Measurements from ENCODE around the gene SYNPO2. TPM values are rescaled to one million over a fixed set of nuclear protein-coding genes. Genes with fewer than 3 reads are reported as not detected.

The SYNPO2 gene
- total and polyA plus RNA-seq, 10 of the 15 experiments (the other 5 are each of a cell fraction or from before 2014, with no cell fraction given), result 0.04 to 0.34 (median 0.28) TPM

DNA sequence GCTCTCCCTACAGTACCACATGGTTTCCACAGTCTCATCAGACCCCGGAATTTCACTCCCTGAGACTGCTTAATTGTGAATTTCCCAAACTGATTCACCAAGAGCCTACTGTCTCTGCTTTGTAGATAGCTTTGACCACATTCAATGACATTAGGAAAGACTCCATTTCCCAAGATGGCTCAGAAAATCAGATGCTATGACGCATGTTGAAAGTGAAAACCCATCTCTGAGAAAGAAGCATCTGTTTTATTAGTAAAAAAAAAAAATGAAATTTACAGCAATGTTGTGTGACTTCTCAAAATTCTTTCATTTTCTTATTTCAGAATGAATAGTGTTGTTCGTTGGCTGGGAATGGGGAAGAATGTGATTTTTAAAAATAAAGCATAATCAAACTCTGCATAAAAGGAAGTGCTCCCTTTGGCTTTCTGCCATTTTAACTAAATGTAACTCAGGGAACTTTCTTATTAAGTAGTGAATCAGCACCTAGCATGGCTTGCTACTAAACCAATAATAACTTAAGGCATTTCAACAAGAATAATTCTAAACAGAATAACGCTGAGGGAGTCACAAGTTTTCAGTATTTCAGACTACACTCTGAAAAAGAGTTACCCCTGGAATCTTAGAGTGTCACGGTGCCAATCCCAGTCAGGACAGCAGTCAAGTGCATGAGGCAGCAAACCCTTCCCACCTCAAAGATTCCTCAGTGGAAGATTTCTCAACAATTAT lies 149.6 kb downstream of the SYNPO2 start (continued):
- TF ChIP-seq RCOR1 (conservative IDR thresholded peaks at IDR 0.05; ENCODE audit: low read depth, low read length) (no peak), CHD1 (IDR thresholded peaks at IDR 0.05; ENCODE audit: low read depth, low read length) (no peak), POLR2AphosphoS5 (IDR thresholded peaks at IDR 0.05; ENCODE audit: low read length) (no peak), PAX5 (IDR thresholded peaks at IDR 0.05; ENCODE audit: borderline replicate concordance, low read depth, low read length) (no peak), KLF5 (IDR thresholded peaks at IDR 0.05; ENCODE audit: partially characterized antibody) (no peak), ZNF274 (IDR thresholded peaks at IDR 0.05; ENCODE audit: insufficient read depth, insufficient read length) (no peak), BRCA1 (IDR thresholded peaks at IDR 0.05; ENCODE audit: low read depth, low read length) (no peak), TARDBP (IDR thresholded peaks at IDR 0.05; ENCODE audit: borderline replicate concordance) (no peak), RAD51 (IDR thresholded peaks at IDR 0.05) (no peak), IRF4 (IDR thresholded peaks at IDR 0.05; ENCODE audit: low read depth, low read length) (0 out of 2 replicates have a peak, but pooled peaks have one; percentile 5), MXI1 (IDR thresholded peaks at IDR 0.05; ENCODE audit: low read depth, low read length) (no peak), SIX5 (IDR thresholded peaks at IDR 0.05; ENCODE audit: low read depth, low read length, severe bottlenecking) (peak; percentile 19), JUNB (IDR thresholded peaks at IDR 0.05) (peak; percentile 78), STAT1 (conservative IDR thresholded peaks at IDR 0.05) (no peak), PML (IDR thresholded peaks at IDR 0.05; ENCODE audit: low read length) (no peak)
- TF ChIP-seq, protein P1, sequence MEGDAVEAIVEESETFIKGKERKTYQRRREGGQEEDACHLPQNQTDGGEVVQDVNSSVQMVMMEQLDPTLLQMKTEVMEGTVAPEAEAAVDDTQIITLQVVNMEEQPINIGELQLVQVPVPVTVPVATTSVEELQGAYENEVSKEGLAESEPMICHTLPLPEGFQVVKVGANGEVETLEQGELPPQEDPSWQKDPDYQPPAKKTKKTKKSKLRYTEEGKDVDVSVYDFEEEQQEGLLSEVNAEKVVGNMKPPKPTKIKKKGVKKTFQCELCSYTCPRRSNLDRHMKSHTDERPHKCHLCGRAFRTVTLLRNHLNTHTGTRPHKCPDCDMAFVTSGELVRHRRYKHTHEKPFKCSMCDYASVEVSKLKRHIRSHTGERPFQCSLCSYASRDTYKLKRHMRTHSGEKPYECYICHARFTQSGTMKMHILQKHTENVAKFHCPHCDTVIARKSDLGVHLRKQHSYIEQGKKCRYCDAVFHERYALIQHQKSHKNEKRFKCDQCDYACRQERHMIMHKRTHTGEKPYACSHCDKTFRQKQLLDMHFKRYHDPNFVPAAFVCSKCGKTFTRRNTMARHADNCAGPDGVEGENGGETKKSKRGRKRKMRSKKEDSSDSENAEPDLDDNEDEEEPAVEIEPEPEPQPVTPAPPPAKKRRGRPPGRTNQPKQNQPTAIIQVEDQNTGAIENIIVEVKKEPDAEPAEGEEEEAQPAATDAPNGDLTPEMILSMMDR (IDR thresholded peaks at IDR 0.05 in 2 of 3, conservative IDR thresholded peaks at IDR 0.05 in 1 of 3; ENCODE audit: control insufficient read depth in 2 of 3, extremely low read depth in 1 of 3, insufficient read depth in 1 of 3, low read depth in 3 of 3, low read length in 3 of 3), result no peak
- TF ChIP-seq, protein P2, sequence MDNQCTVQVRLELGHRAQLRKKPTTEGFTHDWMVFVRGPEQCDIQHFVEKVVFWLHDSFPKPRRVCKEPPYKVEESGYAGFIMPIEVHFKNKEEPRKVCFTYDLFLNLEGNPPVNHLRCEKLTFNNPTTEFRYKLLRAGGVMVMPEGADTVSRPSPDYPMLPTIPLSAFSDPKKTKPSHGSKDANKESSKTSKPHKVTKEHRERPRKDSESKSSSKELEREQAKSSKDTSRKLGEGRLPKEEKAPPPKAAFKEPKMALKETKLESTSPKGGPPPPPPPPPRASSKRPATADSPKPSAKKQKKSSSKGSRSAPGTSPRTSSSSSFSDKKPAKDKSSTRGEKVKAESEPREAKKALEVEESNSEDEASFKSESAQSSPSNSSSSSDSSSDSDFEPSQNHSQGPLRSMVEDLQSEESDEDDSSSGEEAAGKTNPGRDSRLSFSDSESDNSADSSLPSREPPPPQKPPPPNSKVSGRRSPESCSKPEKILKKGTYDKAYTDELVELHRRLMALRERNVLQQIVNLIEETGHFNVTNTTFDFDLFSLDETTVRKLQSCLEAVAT (IDR thresholded peaks at IDR 0.05), result no peak
- TF ChIP-seq, protein P3, sequence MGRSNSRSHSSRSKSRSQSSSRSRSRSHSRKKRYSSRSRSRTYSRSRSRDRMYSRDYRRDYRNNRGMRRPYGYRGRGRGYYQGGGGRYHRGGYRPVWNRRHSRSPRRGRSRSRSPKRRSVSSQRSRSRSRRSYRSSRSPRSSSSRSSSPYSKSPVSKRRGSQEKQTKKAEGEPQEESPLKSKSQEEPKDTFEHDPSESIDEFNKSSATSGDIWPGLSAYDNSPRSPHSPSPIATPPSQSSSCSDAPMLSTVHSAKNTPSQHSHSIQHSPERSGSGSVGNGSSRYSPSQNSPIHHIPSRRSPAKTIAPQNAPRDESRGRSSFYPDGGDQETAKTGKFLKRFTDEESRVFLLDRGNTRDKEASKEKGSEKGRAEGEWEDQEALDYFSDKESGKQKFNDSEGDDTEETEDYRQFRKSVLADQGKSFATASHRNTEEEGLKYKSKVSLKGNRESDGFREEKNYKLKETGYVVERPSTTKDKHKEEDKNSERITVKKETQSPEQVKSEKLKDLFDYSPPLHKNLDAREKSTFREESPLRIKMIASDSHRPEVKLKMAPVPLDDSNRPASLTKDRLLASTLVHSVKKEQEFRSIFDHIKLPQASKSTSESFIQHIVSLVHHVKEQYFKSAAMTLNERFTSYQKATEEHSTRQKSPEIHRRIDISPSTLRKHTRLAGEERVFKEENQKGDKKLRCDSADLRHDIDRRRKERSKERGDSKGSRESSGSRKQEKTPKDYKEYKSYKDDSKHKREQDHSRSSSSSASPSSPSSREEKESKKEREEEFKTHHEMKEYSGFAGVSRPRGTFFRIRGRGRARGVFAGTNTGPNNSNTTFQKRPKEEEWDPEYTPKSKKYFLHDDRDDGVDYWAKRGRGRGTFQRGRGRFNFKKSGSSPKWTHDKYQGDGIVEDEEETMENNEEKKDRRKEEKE (IDR thresholded peaks at IDR 0.05), result no peak
- TF ChIP-seq, protein P4, sequence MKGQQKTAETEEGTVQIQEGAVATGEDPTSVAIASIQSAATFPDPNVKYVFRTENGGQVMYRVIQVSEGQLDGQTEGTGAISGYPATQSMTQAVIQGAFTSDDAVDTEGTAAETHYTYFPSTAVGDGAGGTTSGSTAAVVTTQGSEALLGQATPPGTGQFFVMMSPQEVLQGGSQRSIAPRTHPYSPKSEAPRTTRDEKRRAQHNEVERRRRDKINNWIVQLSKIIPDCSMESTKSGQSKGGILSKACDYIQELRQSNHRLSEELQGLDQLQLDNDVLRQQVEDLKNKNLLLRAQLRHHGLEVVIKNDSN (IDR thresholded peaks at IDR 0.05; ENCODE audit: borderline replicate concordance, extremely low read length, insufficient read depth, low read depth, low read length), result no peak
- TF ChIP-seq, protein P5, sequence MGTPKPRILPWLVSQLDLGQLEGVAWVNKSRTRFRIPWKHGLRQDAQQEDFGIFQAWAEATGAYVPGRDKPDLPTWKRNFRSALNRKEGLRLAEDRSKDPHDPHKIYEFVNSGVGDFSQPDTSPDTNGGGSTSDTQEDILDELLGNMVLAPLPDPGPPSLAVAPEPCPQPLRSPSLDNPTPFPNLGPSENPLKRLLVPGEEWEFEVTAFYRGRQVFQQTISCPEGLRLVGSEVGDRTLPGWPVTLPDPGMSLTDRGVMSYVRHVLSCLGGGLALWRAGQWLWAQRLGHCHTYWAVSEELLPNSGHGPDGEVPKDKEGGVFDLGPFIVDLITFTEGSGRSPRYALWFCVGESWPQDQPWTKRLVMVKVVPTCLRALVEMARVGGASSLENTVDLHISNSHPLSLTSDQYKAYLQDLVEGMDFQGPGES (IDR thresholded peaks at IDR 0.05), result no peak

Data from GM12878 (cell line).